GM23338 (cell line): ENCODE data around the gene GAP43. TPM values are rescaled to one million over a fixed set of nuclear protein-coding genes. Genes with fewer than 3 reads are reported as not detected.

Experiments
- ATAC-seq: fragments of 200-7000 bp; cut with Tn5 transposase; 3 replicates; pipeline ENCODE4 v1.9.1; 2020
- DNase-seq: peaks from one replicate; pipeline ENCODE4 v3.0.0-alpha.2; 2015; ENCODE audit warnings: low spot score
- H2AFZ ChIP-seq: fragments of 200-600 bp; sonication (generic); 2 replicates; pipeline ENCODE4 v1.8.0; 2016; ENCODE audit warnings: antibody characterized with exemption, mild to moderate bottlenecking, moderate library complexity
- H3F3A ChIP-seq: fragments of 200-600 bp; sonication (generic); replicated peaks from 2 replicates; pipeline ENCODE4 v1.8.0; 2017; ENCODE audit warnings: antibody characterized with exemption, mixed run types, low read depth
- H3K27ac ChIP-seq: fragments of 200-600 bp; sonication (generic); 2 replicates; pipeline ENCODE4 v1.6.1; 2016; ENCODE audit warnings: low read depth
- H3K27me3 ChIP-seq: fragments of 200-600 bp; sonication (generic); 2 replicates; pipeline ENCODE4 v1.8.0; 2016; ENCODE audit warnings: mild to moderate bottlenecking, mixed run types, moderate library complexity; ENCODE audit not compliant: insufficient read depth
- H3K36me3 ChIP-seq: fragments of 200-600 bp; sonication (generic); 2 replicates; pipeline ENCODE4 v1.8.0; 2016; ENCODE audit warnings: mild to moderate bottlenecking; ENCODE audit not compliant: insufficient read depth
- H3K4me1 ChIP-seq: fragments of 200-600 bp; sonication (generic); 2 replicates; pipeline ENCODE4 v1.8.0; 2016; ENCODE audit warnings: mild to moderate bottlenecking, moderate library complexity; ENCODE audit not compliant: insufficient read depth
- H3K4me2 ChIP-seq: fragments of 200-600 bp; sonication (generic); 2 replicates; pipeline ENCODE4 v1.7.1; 2017; ENCODE audit warnings: mixed run types
- H3K4me3 ChIP-seq: fragments of 200-600 bp; sonication (generic); 2 replicates; pipeline ENCODE4 v1.6.1; 2016; ENCODE audit warnings: mixed run types
- H3K79me2 ChIP-seq: fragments of 200-600 bp; sonication (generic); replicated peaks from 2 replicates; pipeline ENCODE4 v1.8.0; 2017; ENCODE audit warnings: mild to moderate bottlenecking; ENCODE audit not compliant: insufficient read depth
- H3K9me2 ChIP-seq: fragments of 200-600 bp; sonication (generic); 2 replicates; pipeline ENCODE4 v1.8.0; 2017; ENCODE audit not compliant: insufficient read depth
- H4K20me1 ChIP-seq: fragments of 200-600 bp; sonication (generic); replicated peaks from 2 replicates; pipeline ENCODE4 v1.8.0; 2017; ENCODE audit warnings: mild to moderate bottlenecking; ENCODE audit not compliant: insufficient read depth
- H3K27ac Mint-ChIP-seq: 2 replicates; pipeline ENCODE4 v1.8.0; 2020; ENCODE audit warnings: inconsistent platforms, mild to moderate bottlenecking, moderate library complexity, mixed read lengths
- H3K27me3 Mint-ChIP-seq: 3 replicates; pipeline ENCODE4 v1.8.0; 2022; ENCODE audit warnings: low read depth, mild to moderate bottlenecking, moderate library complexity, mixed read lengths, inconsistent platforms; ENCODE audit not compliant: insufficient read depth, poor library complexity
- H3K36me3 Mint-ChIP-seq: 3 replicates; pipeline ENCODE4 v1.8.0; 2021; ENCODE audit warnings: low read depth, mild to moderate bottlenecking, inconsistent platforms, moderate library complexity, mixed read lengths
- H3K4me1 Mint-ChIP-seq: 3 replicates; pipeline ENCODE4 v1.8.0; 2020; ENCODE audit warnings: mild to moderate bottlenecking, inconsistent platforms, mixed read lengths
- H3K4me3 Mint-ChIP-seq: 3 replicates; pipeline ENCODE4 v1.8.0; 2021; ENCODE audit warnings: moderate library complexity, mild to moderate bottlenecking, inconsistent platforms, mixed read lengths
- H3K9me3 Mint-ChIP-seq: 3 replicates; pipeline ENCODE4 v1.8.0; 2020; ENCODE audit warnings: moderate library complexity, mild to moderate bottlenecking, inconsistent platforms, mixed read lengths
- CREB1 ChIP-seq: fragments of 250-450 bp; sonication (Bioruptor Pico); IDR thresholded peaks from 2 replicates; pipeline ENCODE4 v1.5.0; 2020; ENCODE audit warnings: low read depth, mild to moderate bottlenecking, moderate library complexity
- CTCF ChIP-seq, 2 experiments: fragments of 200-600 bp in 1 of 2; sonication (generic) in 1 of 2; conservative IDR thresholded peaks; 2 replicates each; pipeline versions ENCODE4 v1.5.1 to v1.6.1; 2016 to 2017; ENCODE audit warnings: antibody characterized with exemption in 2 of 2, low read depth in 2 of 2, mild to moderate bottlenecking in 2 of 2, moderate library complexity in 1 of 2
- ETS1 ChIP-seq: IDR thresholded peaks from 2 replicates; pipeline ENCODE4 v1.6.1; 2016; ENCODE audit warnings: antibody characterized with exemption
- EZH2 ChIP-seq: fragments of 200-600 bp; sonication (generic); IDR thresholded peaks from one replicate; pipeline ENCODE4 v1.8.0; 2017; ENCODE audit warnings: antibody characterized with exemption, mild to moderate bottlenecking, low read depth; ENCODE audit not compliant: unreplicated experiment
- JUNB ChIP-seq: IDR thresholded peaks from one replicate; pipeline ENCODE4 v1.6.1; 2016; ENCODE audit warnings: antibody characterized with exemption; ENCODE audit not compliant: unreplicated experiment
- POLR2AphosphoS5 ChIP-seq: IDR thresholded peaks from 2 replicates; pipeline ENCODE4 v1.6.1; 2016; ENCODE audit warnings: antibody characterized with exemption, low read depth
- REST ChIP-seq: IDR thresholded peaks from one replicate; pipeline ENCODE4 v1.6.1; 2018; ENCODE audit warnings: antibody characterized with exemption; ENCODE audit not compliant: unreplicated experiment
- STAT1 ChIP-seq: IDR thresholded peaks from one replicate; pipeline ENCODE4 v1.6.1; 2016; ENCODE audit warnings: antibody characterized with exemption; ENCODE audit not compliant: unreplicated experiment
- ZNF114 ChIP-seq: fragments of 250-450 bp; sonication (Bioruptor Pico); IDR thresholded peaks from 2 replicates; pipeline ENCODE4 v1.5.0; 2020; ENCODE audit warnings: mild to moderate bottlenecking, moderate library complexity
- ZNF331 ChIP-seq: fragments of 250-450 bp; sonication (Bioruptor Pico); IDR thresholded peaks from 2 replicates; pipeline ENCODE4 v1.5.0; 2020; ENCODE audit warnings: low read depth, mild to moderate bottlenecking, moderate library complexity
- ZNF462 ChIP-seq: fragments of 250-450 bp; sonication (Bioruptor Pico); IDR thresholded peaks from 2 replicates; pipeline ENCODE4 v1.5.0; 2020; ENCODE audit warnings: mild to moderate bottlenecking, moderate library complexity
- polyA plus RNA-seq: library from polyadenylated mRNA; unstranded; fragments of >200 nt; fragmentation: Nextera tagmentation; extraction: Ambion mirVana; gene quantifications from 2 replicates; pipeline ENCODE4 v1.2.1, GENCODE V29; 2016
- total RNA-seq: library from RNA; depleted of rRNA; stranded (reverse); fragments of >200 nt; shearing (Covaris generic); gene quantifications from 2 replicates; pipeline ENCODE4 v1.2.3, GENCODE V29; 2014

The GAP43 gene
- total and polyA plus RNA-seq, 2 experiments from 2014 or later = 16.1 to 48.1 TPM

- H3F3A ChIP-seq = no peaks in the 10 kb centered on the region
- peaks cover 29% of the 10 kb centered on the region for H3K4me1 Mint-ChIP-seq
- no peak overlapping the region for H3K4me3 Mint-ChIP-seq
- H3K27me3 ChIP-seq = no peaks in the 10 kb centered on the region
- H3K27ac ChIP-seq = no peak overlapping the region
- no peak overlapping the region for H3K4me2 ChIP-seq
- H3K79me2 ChIP-seq = no peaks in the 10 kb centered on the region
- no peaks in the 10 kb centered on the region for H3K27me3 Mint-ChIP-seq
- ATAC-seq (no peak), DNase-seq (no peak)
- H3K36me3 Mint-ChIP-seq = no peaks in the 10 kb centered on the region
- no peak overlapping the region for H3K4me3 ChIP-seq
- no peak for TF ChIP-seq REST
- TF ChIP-seq CREB1 (CRISPR knock-in tag) = no peak
- TF ChIP-seq ZNF331 (CRISPR knock-in tag) = no peak
- no peak for TF ChIP-seq JUNB
- TF ChIP-seq STAT1 = no peak
- no peak for TF ChIP-seq POLR2AphosphoS5
- TF ChIP-seq ZNF462 (CRISPR knock-in tag) = no peak
- TF ChIP-seq ZNF114 (CRISPR knock-in tag) = no peak
- TF ChIP-seq ETS1 = no peak
- TF ChIP-seq CTCF (conservative IDR thresholded peaks at IDR 0.05; ENCODE audit: low read depth in 2 of 2) = no peak
- no peak for TF ChIP-seq EZH2
- H3K27ac Mint-ChIP-seq = no peak overlapping the region
- H3K9me2 ChIP-seq = no peaks in the 10 kb centered on the region
- H2AFZ ChIP-seq = no peak overlapping the region
- peaks cover 12% of the 10 kb centered on the region for H3K4me1 ChIP-seq
- H3K36me3 ChIP-seq = no peaks in the 10 kb centered on the region
- H4K20me1 ChIP-seq = no peaks in the 10 kb centered on the region
- H3K9me3 Mint-ChIP-seq = no peaks in the 10 kb centered on the region
These were observed 89.6 kb downstream of the GAP43 start for GRCh38 chr3:115712871-115713270.
